Adrenal gland (tissue), 19 donors: Measurements from ENCODE around the gene BLVRB. TPM values are rescaled to one million over a fixed set of nuclear protein-coding genes. Genes with fewer than 3 reads are reported as not detected.

Experiments
- DNase-seq, 7 donors: peaks; one replicate each; pipeline ENCODE4 v3.0.0-alpha.2; 2019 to 2020
- H3K27ac ChIP-seq, 5 donors: fragments of 200-600 bp; sonication (generic) in 4 of 5; 1 replicate in 3 of 5; 2 replicates in 2 of 5; pipeline versions ENCODE4 v1.5.1 to v1.8.0; 2016 to 2020; ENCODE audit warnings: mild to moderate bottlenecking in 1 of 5
- H3K27me3 ChIP-seq: fragments of 200-600 bp; 2 replicates; pipeline ENCODE4 v1.8.0; 2021
- H3K36me3 ChIP-seq, 2 donors: fragments of 200-600 bp; replicated peaks in 1 of 2; 1 replicate in 1 of 2; 2 replicates in 1 of 2; pipeline versions ENCODE4 v1.5.1 to v1.8.0; 2018 to 2022
- H3K4me1 ChIP-seq, 2 donors: fragments of 200-600 bp; replicated peaks in 1 of 2; 1 replicate in 1 of 2; 2 replicates in 1 of 2; pipeline versions ENCODE4 v1.5.1 to v1.8.0; 2018 to 2021
- H3K4me3 ChIP-seq, 4 donors: fragments of 200-600 bp; sonication (generic) in 3 of 4; one replicate each; pipeline ENCODE4 v1.5.1; 2016 to 2018
- H3K9me3 ChIP-seq, 3 donors: fragments of 200-600 bp; sonication (generic) in 1 of 3; replicated peaks in 1 of 3; 1 replicate in 2 of 3; 2 replicates in 1 of 3; pipeline versions ENCODE4 v1.5.1 to v1.8.0; 2016 to 2021
- POLR2A ChIP-seq, 2 donors: fragments of 450-650 bp; IDR thresholded peaks; one replicate each; pipeline ENCODE4 v1.6.1; 2017; ENCODE audit warnings: antibody characterized with exemption in 2 of 2, mild to moderate bottlenecking in 2 of 2, moderate library complexity in 1 of 2
- WGBS, 4 donors: extraction: QIAGEN DNeasy Blood & Tissue Kit in 2 of 4; methylation state at CpG; one replicate each; pipeline versions ENCODE4 v1.1.5 to v1.1.7; 2013 to 2017; 5-methylcytosine and 5-hydroxymethylcytosine counted together
- intact Hi-C, 2 donors: fragments of 100-400 bp; cut with DNase I; formaldehyde crosslinking; loops; one replicate each; pipeline versions ENCODE4 v1.14.1 to v1.15.0; 2022 to 2023
- long read RNA-seq, 10 donors: library from polyadenylated mRNA in 3 of 10; unstranded in 2 of 10; stranded (forward) in 1 of 10; transcript quantifications; one replicate each; pipeline ENCODE4 v2.0.0 and lab custom pipeline, GENCODE V29; 2021 to 2026
- polyA plus RNA-seq, 3 donors: library from polyadenylated mRNA; stranded (reverse); fragments of 200-250 nt in 2 of 3; fragments of 350-450 nt in 1 of 3; fragmentation: Illumina TruSeq in 1 of 3; extraction: RNeasy Lipid Tissue Mini Kit (QIAGEN cat#74804) in 1 of 3; gene quantifications; one replicate each; pipeline ENCODE4 v1.2.3, GENCODE V29; 2013 to 2014
- total RNA-seq, 9 donors: library from RNA; depleted of rRNA in 4 of 9; stranded (reverse); fragments of >200 nt in 4 of 9; fragments of 120-200 nt in 1 of 9; fragmentation: NEBNext Ultra II Directional in 1 of 9; extraction: Animal tissue kit (Norgen Biotek cat#: 25700) in 1 of 9; gene quantifications; one replicate each; pipeline versions ENCODE4 v1.1.0 to v1.2.4, GENCODE V29; 2013 to 2023
- TF ChIP-seq, protein P1 (sequence below), 6 experiments: fragments of 450-650 bp in 4 of 6; fragments of 200-600 bp in 2 of 6; sonication (generic) in 1 of 6; IDR thresholded peaks; 1 replicate in 5 of 6; 2 replicates in 1 of 6; pipeline versions ENCODE4 v1.5.1 to v1.8.0; 2016 to 2021; ENCODE audit warnings: antibody characterized with exemption in 6 of 6, mild to moderate bottlenecking in 2 of 6, moderate library complexity in 1 of 6
- donor health status: healthy with polysubstance abuse.
- donor health status: Bipolar disorder and iron deficiency.
- donor health status: DM: yes; HTN: yes; CAD: no.
- donor health status: DM: no; HTN: no; CAD: no.
- donor health status: DM: no; HTN: no; CAD: no.
- donor health status: DM: yes; HTN: yes; CAD: no.

Gene BLVRB
- 100 to 1,000 TPM in 5 of 9 donors, 10 to 100 TPM in 4; 85.8 to 303 (median 122) TPM for total RNA-seq
- polyA plus RNA-seq = 100 to 1,000 TPM in 2 of 3 donors, 10 to 100 TPM in 1; 53.8 to 189 (median 124) TPM
- long read RNA-seq, donor 1, transcript BLVRB-201 (5 exons, 873 nt) = major isoform, 66 of 76 reads
- long read RNA-seq, donor 1, partial matches to known transcripts = 6 of 76 reads
- long read RNA-seq, donor 1, other reads (novel, unspliced or antisense) = 0 of 76 reads
- long read RNA-seq, donor 2, transcript BLVRB-201 (5 exons, 873 nt) = major isoform, 23 of 28 reads
- long read RNA-seq, donor 2, partial matches to known transcripts = 5 of 28 reads
- long read RNA-seq, donor 2, other reads (novel, unspliced or antisense) = 0 of 28 reads
- long read RNA-seq, donor 3, transcript BLVRB-201 (5 exons, 873 nt) = major isoform, 26 of 31 reads
- long read RNA-seq, donor 3, partial matches to known transcripts = 5 of 31 reads
- long read RNA-seq, donor 3, other reads (novel, unspliced or antisense) = 0 of 31 reads
- long read RNA-seq, donor 4, transcript BLVRB-201 (5 exons, 873 nt) = major isoform, 156 of 160 reads
- long read RNA-seq, donor 4, partial matches to known transcripts = 1 of 160 reads
- long read RNA-seq, donor 4, other reads (novel, unspliced or antisense) = 2 of 160 reads
- long read RNA-seq, donor 5, transcript BLVRB-201 (5 exons, 873 nt) = major isoform, 128 of 133 reads
- long read RNA-seq, donor 5, partial matches to known transcripts = 1 of 133 reads
- long read RNA-seq, donor 5, other reads (novel, unspliced or antisense) = 3 of 133 reads
- long read RNA-seq, donor 6, transcript BLVRB-201 (5 exons, 873 nt) = major isoform, 115 of 119 reads
- long read RNA-seq, donor 6, partial matches to known transcripts = 0 of 119 reads
- long read RNA-seq, donor 6, other reads (novel, unspliced or antisense) = 3 of 119 reads
- long read RNA-seq, donor 7, transcript BLVRB-201 (5 exons, 873 nt) = major isoform, 21 of 21 reads
- long read RNA-seq, donor 7, partial matches to known transcripts = 0 of 21 reads
- long read RNA-seq, donor 7, other reads (novel, unspliced or antisense) = 0 of 21 reads
- long read RNA-seq, donor 8, transcript BLVRB-201 (5 exons, 873 nt) = major isoform, 49 of 57 reads
- long read RNA-seq, donor 8, partial matches to known transcripts = 5 of 57 reads
- long read RNA-seq, donor 8, other reads (novel, unspliced or antisense) = 0 of 57 reads
- long read RNA-seq, donor 9, transcript BLVRB-201 (5 exons, 873 nt) = major isoform, 19 of 19 reads
- long read RNA-seq, donor 9, partial matches to known transcripts = 0 of 19 reads
- long read RNA-seq, donor 9, other reads (novel, unspliced or antisense) = 0 of 19 reads
- long read RNA-seq, donor 10, transcript BLVRB-201 (5 exons, 873 nt) = major isoform, 17 of 17 reads
- long read RNA-seq, donor 10, partial matches to known transcripts = 0 of 17 reads
- long read RNA-seq, donor 10, other reads (novel, unspliced or antisense) = 0 of 17 reads

DNA sequence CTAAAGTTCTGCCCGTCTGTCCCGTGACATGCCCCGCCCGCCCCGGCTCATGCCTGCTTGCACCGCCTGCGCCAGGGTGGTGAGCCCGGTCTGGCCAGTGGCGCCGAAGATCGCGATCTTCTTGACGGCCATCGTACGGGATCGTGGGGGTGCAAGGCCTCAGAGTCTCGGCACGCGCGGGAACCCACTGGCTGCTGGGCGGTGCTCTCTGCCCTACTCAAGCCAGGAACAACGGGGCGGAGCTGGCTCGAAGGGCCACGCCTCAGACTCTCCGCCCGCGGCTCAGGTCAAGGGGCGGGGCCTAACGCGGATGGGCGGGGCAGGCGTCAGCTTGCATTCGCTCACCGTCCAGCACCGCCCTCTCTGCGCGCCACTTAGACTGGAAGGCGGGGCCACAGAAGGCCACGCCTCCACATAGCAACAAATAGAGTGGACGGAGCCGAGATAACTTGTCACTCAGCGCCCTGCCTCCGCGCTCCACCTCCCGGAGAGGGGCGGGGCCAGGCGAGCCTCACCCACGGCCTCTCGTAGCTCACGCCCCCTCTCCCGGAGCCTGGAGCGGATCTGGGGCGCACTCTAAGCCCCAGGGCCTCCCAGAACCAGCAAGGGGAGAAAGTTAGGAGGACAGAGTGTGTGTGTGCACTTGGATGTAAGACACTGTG lies at the start of gene BLVRB:
Gene BLVRB, minus strand, starts transcription at position 189 of the 662 bp plus-strand sequence. Its CDS starts 57 bp downstream, at position 132.
- TF ChIP-seq, protein P1, sequence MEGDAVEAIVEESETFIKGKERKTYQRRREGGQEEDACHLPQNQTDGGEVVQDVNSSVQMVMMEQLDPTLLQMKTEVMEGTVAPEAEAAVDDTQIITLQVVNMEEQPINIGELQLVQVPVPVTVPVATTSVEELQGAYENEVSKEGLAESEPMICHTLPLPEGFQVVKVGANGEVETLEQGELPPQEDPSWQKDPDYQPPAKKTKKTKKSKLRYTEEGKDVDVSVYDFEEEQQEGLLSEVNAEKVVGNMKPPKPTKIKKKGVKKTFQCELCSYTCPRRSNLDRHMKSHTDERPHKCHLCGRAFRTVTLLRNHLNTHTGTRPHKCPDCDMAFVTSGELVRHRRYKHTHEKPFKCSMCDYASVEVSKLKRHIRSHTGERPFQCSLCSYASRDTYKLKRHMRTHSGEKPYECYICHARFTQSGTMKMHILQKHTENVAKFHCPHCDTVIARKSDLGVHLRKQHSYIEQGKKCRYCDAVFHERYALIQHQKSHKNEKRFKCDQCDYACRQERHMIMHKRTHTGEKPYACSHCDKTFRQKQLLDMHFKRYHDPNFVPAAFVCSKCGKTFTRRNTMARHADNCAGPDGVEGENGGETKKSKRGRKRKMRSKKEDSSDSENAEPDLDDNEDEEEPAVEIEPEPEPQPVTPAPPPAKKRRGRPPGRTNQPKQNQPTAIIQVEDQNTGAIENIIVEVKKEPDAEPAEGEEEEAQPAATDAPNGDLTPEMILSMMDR (IDR thresholded peaks at IDR 0.05) = peak in 1 of 6 experiments; percentile 22
- peak; percentile 44 to 94 for TF ChIP-seq POLR2A (IDR thresholded peaks at IDR 0.05)
- no peaks in the 10 kb centered on the region for H3K36me3 ChIP-seq
- H3K4me3 ChIP-seq = peak within 1 kb of the TSS; percentile 54 to 84 (median 70)
- intact Hi-C loops = loop anchor here in 1 of 2 donors (10.0 kb wide), 1 partner anchor 129 kb away; no protein-coding TSS in a partner anchor
- H3K9me3 ChIP-seq = no peaks in the 10 kb centered on the region
- DNase-seq = peak; percentile 99 to 100 (median 100)
- H3K4me1 ChIP-seq = peaks cover 25 to 29% of the 10 kb centered on the region in 2 donors
- H3K27ac ChIP-seq = peak within 1 kb of the TSS; percentile 86 to 97 (median 92)
- WGBS, 4 donors = 0% methylated on average over 2 to 54 of the region's 54 CpGs
- H3K27me3 ChIP-seq = no peaks in the 10 kb centered on the region

DNA sequence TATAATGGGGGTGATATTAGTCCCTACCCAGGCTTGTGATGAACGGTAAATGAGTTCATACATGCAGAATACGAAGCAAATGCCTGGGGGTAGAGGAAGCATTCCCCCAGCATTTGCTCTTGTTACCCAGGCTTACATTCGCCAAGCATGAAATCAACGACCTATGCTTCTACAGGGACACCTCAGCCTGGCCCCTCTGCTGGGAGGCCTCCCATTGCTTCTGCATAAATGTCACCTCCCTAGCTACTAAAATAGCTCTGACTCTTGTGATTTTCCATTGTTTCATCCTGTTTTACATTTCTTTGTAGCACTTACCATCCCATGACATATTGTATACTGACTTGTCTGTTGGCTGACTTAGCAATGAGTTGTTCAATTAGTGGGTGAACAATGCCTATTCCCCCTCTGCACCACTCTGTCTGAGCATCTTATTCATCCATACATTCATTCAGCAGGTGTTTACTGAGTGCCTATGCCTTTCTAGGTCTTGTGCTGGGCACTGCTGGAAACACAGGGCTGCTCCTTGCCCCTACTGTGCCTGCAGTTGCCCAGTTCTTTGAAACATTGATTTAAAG lies 48.3 kb upstream of the BLVRB start:
- Histone ChIP-seq H3K27ac (no peak overlapping the region), H3K27me3 (peaks cover 16% of the 10 kb centered on the region), H3K4me3 (no peak overlapping the region), H3K36me3 (no peaks in the 10 kb centered on the region), H3K4me1 (peaks cover 0 to 7% of the 10 kb centered on the region in 2 donors), H3K9me3 (no peaks in the 10 kb centered on the region)
- intact Hi-C loops = no loop called here
- no peak for DNase-seq
- 60 to 92% (median 85%) methylated on average over 3 to 4 of the region's 4 CpGs for WGBS, 4 donors
- TF ChIP-seq, protein P1 (IDR thresholded peaks at IDR 0.05) = no peak
- no peak for TF ChIP-seq POLR2A (IDR thresholded peaks at IDR 0.05)

DNA sequence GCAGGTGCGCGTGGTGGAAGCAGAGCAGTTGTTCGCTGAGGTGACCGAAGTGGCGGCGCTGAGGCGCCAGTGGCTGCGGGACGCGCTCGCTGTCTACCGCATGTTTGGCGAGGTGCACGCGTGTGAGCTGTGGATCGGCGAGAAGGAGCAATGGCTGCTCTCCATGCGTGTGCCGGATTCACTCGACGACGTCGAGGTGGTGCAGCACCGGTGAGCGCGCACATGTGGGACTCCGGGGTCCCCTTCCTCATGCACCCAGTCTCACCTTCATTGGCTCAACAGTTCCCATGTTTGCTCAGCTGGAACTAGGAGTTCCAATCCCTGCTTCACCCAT lies 47.8 kb upstream of the BLVRB start:
- intact Hi-C loops = no loop called here
- TF ChIP-seq, protein P1 (IDR thresholded peaks at IDR 0.05) = no peak
- no peak for TF ChIP-seq POLR2A (IDR thresholded peaks at IDR 0.05)
- peaks cover 16% of the 10 kb centered on the region for H3K27me3 ChIP-seq
- no peak overlapping the region for H3K4me3 ChIP-seq
- DNase-seq = no peak
- no peaks in the 10 kb centered on the region for H3K9me3 ChIP-seq
- WGBS, 4 donors = 61 to 86% (median 67%) methylated on average over 15 to 27 of the region's 27 CpGs
- peaks cover 0 to 7% of the 10 kb centered on the region in 2 donors for H3K4me1 ChIP-seq
- H3K36me3 ChIP-seq = no peaks in the 10 kb centered on the region
- no peak overlapping the region for H3K27ac ChIP-seq
